ENCODE measurements around the gene RNF187. TPM values are rescaled to one million over a fixed set of nuclear protein-coding genes. Genes with fewer than 3 reads are reported as not detected.

Gene RNF187
- total RNA-seq, 1 donor from 2014 or later: 94.8 TPM

GRCh38 chr1:228517655-228518054 is 30.5 kb downstream of the RNF187 start:
- no peak for TF ChIP-seq CTCF (IDR thresholded peaks at IDR 0.05; ENCODE audit: unreplicated experiment)
- no peaks in the 10 kb centered on the region for H3K9me3 Mint-ChIP-seq (ENCODE audit: low read depth)
- no peak for DNase-seq (ENCODE audit: low spot score, unreplicated experiment)
- peaks cover 56% of the 10 kb centered on the region for H3K27me3 Mint-ChIP-seq
- H3K27ac Mint-ChIP-seq: no peak overlapping the region
- no peaks in the 10 kb centered on the region for H3K4me1 Mint-ChIP-seq (ENCODE audit: low read depth)
- no peaks in the 10 kb centered on the region for H3K36me3 Mint-ChIP-seq (ENCODE audit: insufficient read depth)
- H3K4me3 Mint-ChIP-seq (ENCODE audit: low read depth): no peak overlapping the region

- no peak for DNase-seq (ENCODE audit: low spot score, unreplicated experiment)
- Mint-ChIP-seq H3K4me1 (ENCODE audit: low read depth) (no peaks in the 10 kb centered on the region), H3K36me3 (ENCODE audit: insufficient read depth) (no peaks in the 10 kb centered on the region), H3K27ac (no peak overlapping the region), H3K27me3 (peaks cover 11% of the 10 kb centered on the region), H3K9me3 (ENCODE audit: low read depth) (peaks cover 11% of the 10 kb centered on the region), H3K4me3 (ENCODE audit: low read depth) (no peak overlapping the region)
- TF ChIP-seq CTCF (IDR thresholded peaks at IDR 0.05; ENCODE audit: unreplicated experiment): no peak
Measured at GRCh38 chr1:228527596-228527995, 40.4 kb downstream of the RNF187 start.

GRCh38 chr1:228528612-228529011 is 41.4 kb downstream of the RNF187 start:
- DNase-seq (ENCODE audit: low spot score, unreplicated experiment): no peak
- H3K4me1 Mint-ChIP-seq (ENCODE audit: low read depth): no peaks in the 10 kb centered on the region
- H3K9me3 Mint-ChIP-seq (ENCODE audit: low read depth): peaks cover 16% of the 10 kb centered on the region

GRCh38 chr1:228530086-228530758 is 43.0 kb downstream of the RNF187 start:
- Mint-ChIP-seq H3K4me1 (ENCODE audit: low read depth) (no peaks in the 10 kb centered on the region), H3K4me3 (ENCODE audit: low read depth) (no peak overlapping the region), H3K27me3 (peaks cover 8% of the 10 kb centered on the region), H3K9me3 (ENCODE audit: low read depth) (peaks cover 18% of the 10 kb centered on the region), H3K27ac (no peak overlapping the region), H3K36me3 (ENCODE audit: insufficient read depth) (no peaks in the 10 kb centered on the region)
- TF ChIP-seq CTCF (IDR thresholded peaks at IDR 0.05; ENCODE audit: unreplicated experiment): no peak
- no peak for DNase-seq (ENCODE audit: low spot score, unreplicated experiment)

More at GRCh38 chr1:228528612-228529011, 41.4 kb downstream of the RNF187 start:
- Mint-ChIP-seq H3K4me3 (ENCODE audit: low read depth) (no peak overlapping the region), H3K27ac (no peak overlapping the region), H3K27me3 (peaks cover 9% of the 10 kb centered on the region), H3K36me3 (ENCODE audit: insufficient read depth) (no peaks in the 10 kb centered on the region)
- TF ChIP-seq CTCF (IDR thresholded peaks at IDR 0.05; ENCODE audit: unreplicated experiment): no peak

- H3K36me3 Mint-ChIP-seq (ENCODE audit: insufficient read depth): no peaks in the 10 kb centered on the region
- H3K4me1 Mint-ChIP-seq (ENCODE audit: low read depth): no peaks in the 10 kb centered on the region
- DNase-seq (ENCODE audit: low spot score, unreplicated experiment): no peak
- no peak overlapping the region for H3K27ac Mint-ChIP-seq
- H3K27me3 Mint-ChIP-seq: peaks cover 4% of the 10 kb centered on the region
- peaks cover 22% of the 10 kb centered on the region for H3K9me3 Mint-ChIP-seq (ENCODE audit: low read depth)
- TF ChIP-seq CTCF (IDR thresholded peaks at IDR 0.05; ENCODE audit: unreplicated experiment): no peak
- no peak overlapping the region for H3K4me3 Mint-ChIP-seq (ENCODE audit: low read depth)
Measured at GRCh38 chr1:228530951-228531731, 44.0 kb downstream of the RNF187 start.

Measured in progenitor cell of endocrine pancreas (in vitro differentiated cells).